Common myeloid progenitor, CD34-positive (primary cell): ENCODE data around the gene CCR7.
"Not testable (repeated sequence)": the region's sequence is repeated elsewhere in the genome, so short reads cannot be mapped to it uniquely, and the experiment has no call there.

ENCODE experiments used
- CTCF ChIA-PET: fragments of 350-600 bp; sonication (Branson Sonifier 250); formaldehyde crosslinking; loops from one replicate; lab custom pipeline; 2021; ENCODE audit warnings: antibody characterized with exemption; lab: Charles Lee
- POLR2A ChIA-PET: fragments of 350-600 bp; sonication (Branson Sonifier 250); formaldehyde crosslinking; loops from one replicate; lab custom pipeline; 2021; ENCODE audit warnings: antibody characterized with exemption; lab: Charles Lee
- DNase-seq, 3 donors: peaks; one replicate each; pipeline versions ENCODE4 v3.0.0 to v3.0.0-alpha.2; 2013
- H3K27ac ChIP-seq, 2 experiments: 1 replicate in 1 of 2; 2 replicates in 1 of 2; pipeline ENCODE4 v1.7.0; 2013; ENCODE audit warnings: inconsistent platforms in 2 of 2, low read length in 2 of 2, mild to moderate bottlenecking in 2 of 2, low read depth in 1 of 2, moderate library complexity in 1 of 2; ENCODE audit not compliant: severe bottlenecking in 2 of 2, insufficient read depth in 1 of 2, poor library complexity in 1 of 2
- H3K27me3 ChIP-seq, 5 experiments: replicated peaks in 2 of 5; 1 replicate in 3 of 5; 2 replicates in 2 of 5; pipeline versions ENCODE4 v1.6.1 to v1.7.0; 2013; ENCODE audit warnings: low read length in 4 of 5, mild to moderate bottlenecking in 2 of 5, moderate library complexity in 2 of 5, inconsistent platforms in 1 of 5; ENCODE audit not compliant: insufficient read depth in 5 of 5, control insufficient read depth in 4 of 5
- H3K36me3 ChIP-seq, 4 experiments: 1 replicate in 2 of 4; 2 replicates in 2 of 4; pipeline versions ENCODE4 v1.6.1 to v1.7.0; 2013; ENCODE audit warnings: low read length in 3 of 4, control low read depth in 1 of 4, mild to moderate bottlenecking in 1 of 4; ENCODE audit not compliant: control insufficient read depth in 4 of 4, insufficient read depth in 4 of 4
- H3K4me1 ChIP-seq, 4 experiments: 1 replicate in 3 of 4; 2 replicates in 1 of 4; pipeline versions ENCODE4 v1.6.1 to v1.7.1; 2013; ENCODE audit warnings: low read length in 3 of 4, mild to moderate bottlenecking in 3 of 4, control low read depth in 1 of 4, inconsistent platforms in 1 of 4, moderate library complexity in 1 of 4; ENCODE audit not compliant: control insufficient read depth in 4 of 4, insufficient read depth in 4 of 4; ENCODE audit errors: control extremely low read depth in 1 of 4
- H3K4me3 ChIP-seq, 7 experiments: 1 replicate in 4 of 7; 2 replicates in 3 of 7; pipeline versions ENCODE4 v1.5.1 to v1.7.0; 2013; ENCODE audit warnings: mild to moderate bottlenecking in 7 of 7, low read length in 6 of 7, moderate library complexity in 6 of 7, inconsistent platforms in 2 of 7, low read depth in 2 of 7, control low read depth in 1 of 7; ENCODE audit not compliant: insufficient read depth in 4 of 7, control insufficient read depth in 1 of 7; ENCODE audit errors: extremely low read depth in 1 of 7
- H3K9me3 ChIP-seq, 5 experiments: 1 replicate in 4 of 5; 2 replicates in 1 of 5; pipeline versions ENCODE4 v1.6.1 to v1.7.1; 2013; ENCODE audit warnings: low read length in 4 of 5, mild to moderate bottlenecking in 2 of 5, inconsistent platforms in 1 of 5, low read depth in 1 of 5, moderate library complexity in 1 of 5; ENCODE audit not compliant: control insufficient read depth in 4 of 5, insufficient read depth in 2 of 5; ENCODE audit errors: control extremely low read depth in 1 of 5
- WGBS: methylation state at CpG from one replicate; pipeline ENCODE4 v1.1.5; 2013; ENCODE audit not compliant: insufficient coverage; 5-methylcytosine and 5-hydroxymethylcytosine counted together

Gene CCR7

DNA sequence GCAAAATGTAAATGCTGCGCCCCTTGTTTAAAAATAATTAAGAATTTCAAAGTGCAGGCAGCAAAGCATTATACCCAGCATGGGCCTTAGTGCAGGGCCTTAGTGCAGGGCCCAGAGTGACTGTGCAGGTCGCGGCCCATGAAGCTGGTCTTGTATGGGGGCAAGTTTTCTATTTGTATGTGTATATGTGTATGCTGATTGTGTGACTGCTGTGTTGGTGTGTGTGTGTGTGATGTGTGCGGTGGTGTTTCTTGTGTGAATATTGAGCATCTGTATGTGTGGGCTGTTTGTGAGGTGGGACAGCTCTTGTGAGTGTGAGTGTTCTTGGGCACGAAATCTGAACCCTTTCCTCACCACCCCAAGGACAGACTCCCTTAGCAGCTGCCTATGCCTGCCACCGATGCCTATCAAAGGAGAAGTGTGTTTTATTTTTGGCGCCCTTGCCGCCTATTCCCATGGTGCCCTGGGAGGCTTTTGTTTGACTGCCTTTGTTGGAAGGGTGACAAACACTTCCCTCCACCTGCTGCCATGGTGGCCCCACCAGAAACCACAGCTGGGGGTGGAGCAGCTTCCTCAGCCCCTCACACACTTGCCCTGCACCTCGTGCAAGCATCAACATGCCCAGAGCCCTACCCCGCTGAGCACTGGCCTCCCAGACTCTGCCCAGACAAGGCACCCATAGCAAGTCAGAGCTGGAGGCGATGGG, 18.0 kb downstream of the CCR7 start:
- POLR2A ChIA-PET: interaction anchor here (0.9 to 1.0 kb wide), 2 partner anchors 9 to 14 kb away, joined by 4 read pairs; no protein-coding TSS in a partner anchor
- Histone ChIP-seq H3K27me3 (no peaks in the 10 kb centered on the region), H3K4me1 (peaks cover 0 to 40% (median 29%) of the 10 kb centered on the region in 4 experiments), H3K27ac (no peak overlapping the region), H3K4me3 (peak overlapping the region in 1 of 7 experiments; percentile 33), H3K9me3 (no peaks in the 10 kb centered on the region), H3K36me3 (no peaks in the 10 kb centered on the region)
- WGBS: 20% methylated on average over 6 of the region's 11 CpGs
- CTCF ChIA-PET: interaction anchor here (0.7 to 21.4 kb wide), 6 partner anchors 10 to 165 kb away, joined by 4 to 401 read pairs (median 10); no protein-coding TSS in a partner anchor
- peak; percentile 76 to 95 (median 94) for DNase-seq

DNA sequence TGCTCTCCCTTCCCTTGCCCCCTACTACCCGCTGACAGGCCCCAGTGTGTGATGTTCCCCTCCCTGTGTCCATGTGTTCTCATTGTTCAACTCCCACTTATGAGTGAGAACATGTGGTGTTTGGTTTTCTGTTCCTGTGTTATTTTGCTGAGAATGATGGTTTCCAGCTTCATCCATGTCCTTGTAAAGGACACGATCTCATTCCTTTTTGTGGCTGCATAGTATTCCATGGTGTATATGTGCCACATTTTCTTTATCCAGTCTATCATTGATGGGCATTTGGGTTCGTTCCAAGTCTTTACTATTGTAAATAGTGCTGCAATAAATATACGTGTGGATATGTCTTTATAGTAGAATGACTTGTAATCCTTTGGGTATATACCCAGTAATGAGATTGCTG, 18.8 kb downstream of the CCR7 start:
- CTCF ChIA-PET: interaction anchor here (6.2 to 21.4 kb wide), 2 partner anchors 14 kb away, joined by 48 to 401 read pairs; no protein-coding TSS in a partner anchor
- H3K27me3 ChIP-seq, H3K9me3 ChIP-seq, H3K4me3 ChIP-seq, H3K36me3 ChIP-seq, H3K27ac ChIP-seq, POLR2A ChIA-PET, DNase-seq: not testable (repeated sequence)
- 100% methylated on average over 2 of the region's 4 CpGs for WGBS
- H3K4me1 ChIP-seq: peaks cover 0 to 43% (median 33%) of the 10 kb centered on the region in 4 experiments

DNA sequence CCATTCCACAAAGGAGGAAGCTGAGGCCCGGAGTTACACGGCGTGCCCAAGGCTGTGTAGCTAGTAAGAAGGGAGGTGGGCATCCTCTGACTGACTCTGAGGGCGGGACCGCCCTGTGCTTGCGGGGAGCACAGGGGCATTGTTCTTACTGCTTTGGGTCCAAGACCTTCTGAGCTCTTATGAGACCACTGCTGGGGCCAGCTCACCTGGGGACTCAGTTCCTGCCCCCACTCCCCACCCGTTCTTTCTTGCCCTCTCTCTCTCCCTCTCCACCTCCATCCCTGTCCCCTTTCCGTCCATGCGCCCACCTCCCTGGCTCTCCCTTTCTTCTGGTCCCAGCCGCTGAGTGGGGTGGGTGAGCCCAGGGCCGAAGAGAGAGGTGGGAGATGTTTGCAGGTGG, 19.6 kb downstream of the CCR7 start:
- 94% methylated on average over 7 of the region's 11 CpGs for WGBS
- Histone ChIP-seq H3K36me3 (no peaks in the 10 kb centered on the region), H3K27me3 (no peaks in the 10 kb centered on the region), H3K4me1 (peaks cover 2 to 52% (median 39%) of the 10 kb centered on the region in 4 experiments), H3K27ac (no peak overlapping the region), H3K9me3 (no peaks in the 10 kb centered on the region), H3K4me3 (no peak overlapping the region)
- DNase-seq: no peak
- POLR2A ChIA-PET: no interaction called here
- CTCF ChIA-PET: interaction anchor here (0.7 to 21.4 kb wide), 3 partner anchors 9 to 25 kb away, joined by 3 to 401 read pairs (median 3); no protein-coding TSS in a partner anchor

DNA sequence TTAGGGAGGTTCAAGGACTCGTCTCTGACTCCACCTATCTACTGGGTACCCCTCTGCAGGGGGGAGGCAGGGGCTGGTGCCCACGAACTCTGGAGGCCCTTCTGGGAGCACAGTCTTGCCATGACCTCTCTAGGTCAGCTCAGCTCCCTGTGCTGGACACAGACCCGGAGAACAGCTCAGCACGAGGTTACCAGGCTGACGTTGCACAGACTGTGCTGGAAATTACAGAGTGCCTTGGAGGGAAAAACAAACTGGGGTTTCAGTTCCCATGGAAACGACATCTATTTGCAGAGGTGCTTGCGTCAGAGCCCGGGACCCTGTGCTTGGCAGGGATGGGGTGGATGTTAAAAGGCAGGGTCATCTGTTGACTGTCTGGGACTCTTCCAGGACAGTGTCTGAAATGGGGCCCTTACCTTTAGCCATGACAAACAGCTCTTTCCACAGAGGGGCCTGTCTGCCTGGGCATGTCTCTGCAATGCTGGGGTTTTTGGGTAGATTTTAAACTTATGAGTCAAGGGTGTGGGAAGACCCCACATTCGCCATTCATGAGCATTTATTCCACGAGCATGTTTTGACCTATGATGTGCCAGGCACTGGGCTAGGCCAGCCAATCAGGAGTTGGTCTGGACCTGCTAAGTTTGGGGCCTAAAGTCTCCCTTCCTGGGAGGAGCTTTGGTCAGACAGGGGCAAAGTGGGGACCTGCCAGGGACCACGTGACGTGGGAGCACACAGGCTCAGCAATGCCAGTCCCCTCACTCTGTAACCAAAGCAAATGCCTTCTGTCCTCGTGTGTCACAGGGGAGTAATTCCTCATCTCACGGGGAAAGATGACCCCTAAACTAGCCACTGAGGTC, 22.5 kb downstream of the CCR7 start:
- Histone ChIP-seq H3K27ac (no peak overlapping the region), H3K36me3 (no peaks in the 10 kb centered on the region), H3K4me1 (peaks cover 2 to 35% (median 27%) of the 10 kb centered on the region in 4 experiments), H3K27me3 (no peaks in the 10 kb centered on the region), H3K4me3 (no peak overlapping the region), H3K9me3 (no peaks in the 10 kb centered on the region)
- DNase-seq: peak in 1 of 3 donors; percentile 22
- WGBS: 85% methylated on average over 8 of the region's 14 CpGs
- ChIA-PET CTCF (interaction anchor here (1.1 to 1.6 kb wide), 3 partner anchors 9 to 17 kb away, joined by 3 to 6 read pairs (median 5); no protein-coding TSS in a partner anchor), POLR2A (interaction anchor here (0.5 to 0.7 kb wide), 2 partner anchors 9 to 11 kb away, joined by 3 read pairs; no protein-coding TSS in a partner anchor)

DNA sequence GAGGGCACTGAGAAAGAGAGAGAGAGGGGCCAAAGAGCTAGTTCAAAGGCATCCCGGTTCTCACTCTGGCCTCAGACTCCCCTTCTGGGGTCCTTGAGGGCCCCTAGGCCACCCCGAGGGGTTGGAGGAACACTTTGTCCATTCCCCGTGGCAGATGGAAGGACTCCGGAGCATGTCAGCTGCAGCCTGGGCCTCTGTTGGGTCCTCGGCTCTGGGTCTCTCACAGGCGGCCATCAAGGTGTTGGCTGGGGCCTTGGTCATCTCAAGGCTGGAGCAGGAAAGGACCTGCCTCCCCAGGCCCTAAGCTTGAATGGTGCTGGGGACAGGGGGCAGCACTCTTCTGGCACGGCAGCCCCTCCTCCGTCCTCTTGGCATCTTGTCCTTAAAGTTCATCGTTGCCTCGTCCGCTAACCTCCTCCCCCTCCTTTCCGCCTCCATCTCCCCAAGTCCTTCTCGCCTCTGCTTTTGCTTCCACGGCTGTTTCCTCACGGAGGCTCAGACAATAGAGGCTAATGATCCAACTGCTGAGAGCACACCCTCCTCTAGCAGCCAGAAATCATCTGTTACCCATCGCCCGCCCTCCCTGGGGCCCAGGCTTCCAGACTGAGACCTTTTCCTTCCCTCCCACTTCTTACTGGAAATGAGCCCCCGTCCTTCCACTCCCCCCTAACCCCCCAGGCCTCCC, 23.3 kb downstream of the CCR7 start:
- DNase-seq: no peak
- Histone ChIP-seq H3K27me3 (no peaks in the 10 kb centered on the region), H3K9me3 (no peaks in the 10 kb centered on the region), H3K27ac (no peak overlapping the region), H3K4me1 (peaks cover 2 to 28% (median 19%) of the 10 kb centered on the region in 4 experiments), H3K36me3 (no peaks in the 10 kb centered on the region), H3K4me3 (no peak overlapping the region)
- ChIA-PET POLR2A (interaction anchor here (0.5 kb wide), 1 partner anchor 8 kb away, joined by 3 read pairs; no protein-coding TSS in a partner anchor), CTCF (interaction anchor here (0.6 to 20.2 kb wide), 2 partner anchors 9 to 13 kb away, joined by 3 to 401 read pairs; partner anchors contain the start of gene CCR7)
- 96% methylated on average over 17 of the region's 18 CpGs for WGBS

DNA sequence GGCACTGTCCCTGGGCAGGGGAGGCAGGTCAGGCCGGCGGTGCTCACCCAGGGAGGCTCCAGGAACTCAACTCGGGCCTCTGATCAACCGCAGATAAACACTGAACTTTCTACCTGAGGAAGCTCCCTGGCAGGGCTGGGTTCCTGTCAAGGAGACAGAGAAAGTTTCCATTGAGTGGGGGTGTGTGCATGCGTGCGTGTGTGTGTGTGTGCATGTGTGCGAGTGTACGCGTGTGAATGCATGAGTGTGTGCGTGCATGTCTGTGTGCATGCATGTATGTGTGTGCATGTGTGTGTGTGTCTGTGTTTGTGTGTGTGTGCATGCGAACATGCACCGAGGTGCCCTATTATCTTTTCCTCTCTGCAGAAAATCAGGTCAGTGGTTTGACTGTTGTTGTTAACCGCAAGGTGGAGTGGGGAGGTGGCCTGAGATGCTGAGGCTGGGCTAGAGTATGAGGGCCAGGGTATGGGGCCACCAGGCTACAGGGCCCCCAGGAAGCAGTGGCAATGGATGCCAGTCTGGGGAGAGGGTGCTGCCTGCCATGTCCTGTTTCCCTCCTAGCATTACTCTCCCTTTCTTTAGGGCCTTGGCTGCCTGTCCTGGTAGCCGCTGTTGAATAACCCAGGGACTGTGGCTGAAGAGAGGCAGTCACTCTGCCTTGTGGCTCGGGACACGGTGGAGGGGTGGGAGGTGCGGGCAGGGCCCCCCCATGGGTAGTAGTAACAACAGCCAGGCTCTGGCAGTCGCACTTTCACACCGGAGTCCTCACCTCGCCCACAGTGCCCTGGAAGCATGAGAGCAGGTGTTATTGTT, 24.0 kb downstream of the CCR7 start:
- CTCF ChIA-PET: interaction anchor here (0.6 to 20.2 kb wide), 2 partner anchors 8 to 14 kb away, joined by 3 to 401 read pairs; partner anchors contain the start of gene CCR7
- Histone ChIP-seq H3K27me3 (no peaks in the 10 kb centered on the region), H3K4me3 (no peak overlapping the region), H3K36me3 (no peaks in the 10 kb centered on the region), H3K4me1 (peaks cover 2 to 30% (median 19%) of the 10 kb centered on the region in 4 experiments), H3K27ac (no peak overlapping the region), H3K9me3 (no peaks in the 10 kb centered on the region)
- peak in 1 of 3 donors; percentile 21 for DNase-seq
- POLR2A ChIA-PET: no interaction called here
- 88% methylated on average over 15 of the region's 20 CpGs for WGBS
